Heart right ventricle (tissue), 16 donors: ENCODE measurements around the gene GPHN. TPM values are rescaled to one million over a fixed set of nuclear protein-coding genes. Genes with fewer than 3 reads are reported as not detected.

Source experiments
- ATAC-seq, 8 donors: fragments of 200-7000 bp; cut with Tn5 transposase; one replicate each; pipeline ENCODE4 v1.9.1; 2020; ENCODE audit warnings: mild to moderate bottlenecking in 8 of 8, moderate library complexity in 8 of 8, moderate number of reproducible peaks in 1 of 8
- DNase-seq, 2 donors: peaks; one replicate each; pipeline ENCODE4 v3.0.0-alpha.2; 2020
- H3K27ac ChIP-seq, 10 donors: fragments of 200-600 bp; sonication (generic) in 2 of 10; one replicate each; pipeline versions ENCODE4 v1.5.0 to v1.8.0; 2020 to 2022; ENCODE audit warnings: mild to moderate bottlenecking in 3 of 10
- H3K27me3 ChIP-seq, 7 donors: fragments of 200-600 bp; one replicate each; pipeline ENCODE4 v1.8.0; 2021 to 2022; ENCODE audit warnings: mild to moderate bottlenecking in 2 of 7
- H3K36me3 ChIP-seq, 9 donors: fragments of 200-600 bp; sonication (generic) in 1 of 9; one replicate each; pipeline versions ENCODE4 v1.5.0 to v1.8.0; 2020 to 2022; ENCODE audit warnings: mild to moderate bottlenecking in 2 of 9
- H3K4me1 ChIP-seq, 9 donors: fragments of 200-600 bp; sonication (generic) in 1 of 9; one replicate each; pipeline versions ENCODE4 v1.5.0 to v1.8.0; 2020 to 2022; ENCODE audit warnings: mild to moderate bottlenecking in 4 of 9
- H3K4me3 ChIP-seq, 10 donors: fragments of 200-600 bp; sonication (generic) in 2 of 10; one replicate each; pipeline versions ENCODE4 v1.5.0 to v1.8.0; 2020 to 2022; ENCODE audit warnings: mild to moderate bottlenecking in 7 of 10, moderate library complexity in 2 of 10
- H3K9me3 ChIP-seq, 11 donors: fragments of 200-600 bp in 10 of 11; sonication (generic) in 2 of 11; one replicate each; pipeline versions ENCODE4 v1.5.0 to v1.8.0; 2013 to 2022; ENCODE audit warnings: mild to moderate bottlenecking in 2 of 11, control low read depth in 1 of 11, moderate library complexity in 1 of 11
- CTCF ChIP-seq, 9 donors: fragments of 200-600 bp; sonication (generic) in 2 of 9; IDR thresholded peaks; one replicate each; pipeline versions ENCODE4 v1.5.0 to v1.8.0; 2021 to 2022; ENCODE audit warnings: antibody characterized with exemption in 9 of 9, mild to moderate bottlenecking in 5 of 9, moderate library complexity in 1 of 9
- WGBS, 2 donors: extraction: QIAGEN DNeasy Blood & Tissue Kit; methylation state at CpG; one replicate each; pipeline ENCODE4 v1.1.7; 2013; ENCODE audit warnings: inconsistent platforms in 1 of 2; 5-methylcytosine and 5-hydroxymethylcytosine counted together
- intact Hi-C, 10 donors: fragments of 100-400 bp; cut with DNase I; formaldehyde crosslinking; loops; one replicate each; pipeline versions ENCODE4 v1.11.1 to v1.14.2; 2022
- polyA plus RNA-seq, 2 donors: library from polyadenylated mRNA; stranded (reverse); fragments of 200-250 nt; gene quantifications; one replicate each; pipeline ENCODE4 v1.2.3, GENCODE V29; 2013
- total RNA-seq, 10 donors: library from RNA; stranded (reverse); fragmentation: NEBNext Ultra II Directional in 3 of 10; extraction: Animal tissue kit (Norgen Biotek cat#: 25700) in 3 of 10; gene quantifications; one replicate each; pipeline versions ENCODE4 v1.2.1 to v1.2.4, GENCODE V29; 2021 to 2023
- donor health status: Arrhythmogenic right ventricular cardiomyopathy.
- donor health status: ischemic (EF 13 %, LVEDD 7.1; RV severe dilation, severe dysfunction).
- donor health status: healthy with polysubstance abuse.
- donor health status: DM: no; HTN: yes; CAD: no.
- donor health status: DM: no; HTN: no; CAD: no.
- donor health status: ischemic (EF 25% LVEDD 6.9; RV normal size, moderate dysfunction).
- donor health status: ischemic (EF 25% LVEDD 5.7; RV mildly dilated, moderate dysfunction).
- donor health status: healthy.
- donor health status: DM: yes; HTN: yes; CAD: no.
- donor health status: Ischemic cardiomyopathy.
- donor health status: ischemic (EF 35%, LVEDD 5.7; RV mildly dilated, moderate dysfunction).
- donor health status: nonischemic (EF 11% LVEDD 7.7; RV severe dilation, severe dysfunction).
- donor health status: DM: yes; HTN: yes; CAD: no.
- donor health status: PGD.
- donor health status: ischemic (EF 29% LVEDD 5.4; RV normal size, mild dysfunction).
- donor health status: nonischemic (EF 23%, LVEDD 6.1; RV moderate dilation, normal function).

Gene GPHN
- total and polyA plus RNA-seq, 12 donors: 12.2 to 48.0 (median 32.2) TPM

- H3K9me3 ChIP-seq: peaks cover 0 to 12% (median 0%) of the 10 kb centered on the region in 11 donors
- no peak for DNase-seq
- no peak overlapping the region for H3K4me3 ChIP-seq
- no peak overlapping the region for H3K27ac ChIP-seq
- no peak for TF ChIP-seq CTCF (IDR thresholded peaks at IDR 0.05)
- 97 to 100% methylated on average over 3 of the region's 3 CpGs for WGBS, 2 donors
- no peaks in the 10 kb centered on the region for H3K27me3 ChIP-seq
- ATAC-seq: no peak
- peaks cover 0 to 9% (median 0%) of the 10 kb centered on the region in 9 donors for H3K36me3 ChIP-seq
- intact Hi-C loops: no loop called here
- H3K4me1 ChIP-seq: no peaks in the 10 kb centered on the region
Measured at GRCh38 chr14:67031920-67032774, 524.2 kb downstream of the GPHN start.

GRCh38 chr14:67045440-67045839 lies 537.5 kb downstream of the GPHN start:
- TF ChIP-seq CTCF (IDR thresholded peaks at IDR 0.05): no peak
- H3K4me3 ChIP-seq: no peak overlapping the region

GRCh38 chr14:67050896-67051295 lies 542.9 kb downstream of the GPHN start:
- Histone ChIP-seq H3K9me3 (peaks cover 0 to 19% (median 0%) of the 10 kb centered on the region in 11 donors), H3K36me3 (peaks cover 0 to 15% (median 0%) of the 10 kb centered on the region in 9 donors), H3K4me1 (no peaks in the 10 kb centered on the region), H3K27me3 (no peaks in the 10 kb centered on the region), H3K27ac (no peak overlapping the region), H3K4me3 (no peak overlapping the region)
- no peak for DNase-seq
- intact Hi-C loops: no loop called here
- no peak for TF ChIP-seq CTCF (IDR thresholded peaks at IDR 0.05)
- ATAC-seq: no peak
- WGBS, 2 donors: 94 to 97% methylated on average over 5 of the region's 5 CpGs

More at GRCh38 chr14:67045440-67045839, 537.5 kb downstream of the GPHN start:
- Histone ChIP-seq H3K27ac (no peak overlapping the region), H3K36me3 (peaks cover 0 to 8% (median 0%) of the 10 kb centered on the region in 9 donors), H3K4me1 (no peaks in the 10 kb centered on the region), H3K9me3 (peaks cover 0 to 18% (median 8%) of the 10 kb centered on the region in 11 donors), H3K27me3 (no peaks in the 10 kb centered on the region)
- DNase-seq: no peak
- no peak for ATAC-seq
- intact Hi-C loops: no loop called here

- peaks cover 0 to 28% (median 3%) of the 10 kb centered on the region in 9 donors for H3K36me3 ChIP-seq
- WGBS, 2 donors: 97 to 99% methylated on average over 20 to 21 of the region's 21 CpGs
Measured at GRCh38 chr14:67056684-67057083, 548.7 kb downstream of the GPHN start.

More at GRCh38 chr14:67056684-67057083, 548.7 kb downstream of the GPHN start:
- Histone ChIP-seq H3K27ac (no peak overlapping the region), H3K9me3 (peaks cover 0 to 21% (median 0%) of the 10 kb centered on the region in 11 donors), H3K4me1 (no peaks in the 10 kb centered on the region), H3K4me3 (no peak overlapping the region), H3K27me3 (no peaks in the 10 kb centered on the region)
- ATAC-seq: peak in 1 of 8 donors; percentile 50
- no peak for TF ChIP-seq CTCF (IDR thresholded peaks at IDR 0.05)
- DNase-seq: no peak
- intact Hi-C loops: no loop called here
